Hippocampal formation (tissue), 2 donors: ENCODE results near the gene ASS1.

ENCODE experiments used
- DNase-seq, 2 donors: peaks; one replicate each; lab custom pipeline; 2025; lab: John Stamatoyannopoulos, UW

The ASS1 gene

DNA sequence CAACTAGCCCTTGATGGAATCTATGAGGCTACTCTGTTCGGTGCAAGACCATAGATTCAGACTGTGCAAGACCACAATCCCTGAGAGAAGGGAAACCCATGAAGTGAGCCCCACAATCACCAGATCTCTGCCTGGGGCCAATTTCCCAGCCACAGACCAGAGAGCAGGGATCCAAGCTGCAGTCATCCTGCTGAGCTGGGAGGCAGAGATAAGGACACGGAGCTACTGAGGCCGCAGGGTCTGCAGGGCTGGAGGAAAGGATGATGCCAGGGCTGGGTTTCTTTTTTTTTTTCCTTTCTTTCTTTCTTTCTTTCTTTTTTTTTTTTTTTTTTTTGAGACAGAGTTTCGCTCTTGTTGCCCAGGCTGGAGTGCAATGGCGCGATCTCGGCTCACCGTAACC is 86.9 kb downstream of the ASS1 start:
- no peak for DNase-seq

DNA sequence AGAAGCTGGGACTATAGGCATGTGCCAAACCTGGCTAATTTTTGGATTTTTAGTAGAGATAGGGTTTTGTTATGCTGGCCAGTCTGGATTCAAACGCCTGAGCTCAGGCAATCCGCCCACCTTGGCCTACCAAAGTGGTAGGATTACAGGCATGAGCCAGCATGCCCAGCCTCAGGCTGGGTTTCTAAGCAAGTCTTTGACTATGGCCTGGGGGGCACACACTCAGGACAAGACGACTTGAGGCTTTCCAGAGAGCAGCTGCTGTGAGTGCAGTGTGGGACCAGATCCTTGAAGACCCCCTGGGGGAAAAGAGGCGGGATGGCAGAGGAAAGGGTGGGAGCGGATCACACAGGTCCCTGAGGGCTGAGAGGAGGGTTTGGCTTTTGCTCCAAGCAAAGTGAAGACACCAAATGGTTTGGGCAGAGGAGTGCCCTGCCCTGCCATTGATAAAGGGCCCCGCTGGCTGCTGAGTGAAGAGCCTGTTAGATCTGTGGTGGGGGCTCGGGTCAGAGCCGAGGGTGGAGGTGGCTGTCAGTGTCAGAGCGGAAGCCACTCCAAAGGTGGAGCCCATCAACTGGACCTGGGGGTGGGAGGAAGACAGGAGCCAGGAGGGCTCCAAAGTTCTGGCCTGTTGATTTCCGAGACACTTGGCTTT is 87.8 kb downstream of the ASS1 start:
- no peak for DNase-seq

DNA sequence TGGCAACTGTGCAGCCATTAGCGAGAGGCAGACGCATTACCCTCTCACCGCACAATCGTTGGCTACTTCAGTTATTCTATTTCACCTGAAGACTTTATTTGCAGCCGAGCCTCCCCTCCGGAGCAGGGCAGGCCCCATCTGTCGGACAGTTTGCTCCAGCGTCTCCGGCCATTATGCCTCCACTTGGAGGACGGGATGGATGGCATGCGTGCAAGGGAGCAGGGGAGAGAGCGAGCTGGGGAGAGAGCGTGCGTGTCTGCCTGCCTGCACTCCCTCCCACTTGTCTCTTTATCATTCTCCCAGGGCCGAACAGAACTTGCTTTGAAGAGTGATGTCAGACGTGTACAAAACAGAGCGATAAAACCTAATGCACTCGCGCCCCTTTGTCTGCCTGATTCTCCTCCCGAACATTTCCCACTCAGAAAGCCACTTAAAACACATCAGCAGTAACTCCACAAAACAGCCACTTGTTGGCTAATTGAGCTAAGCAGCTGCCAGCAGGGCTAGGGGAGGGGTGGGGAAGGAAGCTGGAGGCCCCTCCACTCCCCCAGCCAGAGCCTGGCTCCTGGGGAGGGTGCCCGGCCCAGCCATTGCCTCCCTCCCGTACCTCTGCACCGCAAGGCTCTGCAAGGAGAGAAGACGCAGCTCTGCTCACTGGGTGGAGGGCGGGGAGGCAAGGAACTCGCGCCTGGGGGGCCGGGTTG is 91.2 kb downstream of the ASS1 start:
- DNase-seq = no peak

DNA sequence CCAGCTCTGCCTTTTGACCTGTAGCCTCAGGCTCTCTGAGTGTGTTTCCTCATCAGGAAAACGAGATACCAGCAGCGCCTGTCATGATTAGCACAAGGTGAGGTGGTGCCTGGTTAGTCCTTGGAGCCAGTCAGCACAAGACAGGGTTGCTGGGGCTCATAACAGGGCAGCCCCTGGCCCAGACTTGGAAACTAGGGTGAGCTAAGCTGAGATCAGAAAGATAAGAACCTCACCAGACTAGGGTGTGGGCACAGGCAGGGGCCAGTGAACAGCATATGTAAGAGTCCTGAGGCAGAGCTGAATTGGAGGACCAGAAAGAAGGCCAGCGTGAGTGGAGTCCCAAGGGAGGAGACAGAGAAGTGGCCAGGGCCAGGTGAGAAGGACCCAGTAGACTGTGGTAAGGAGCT is 91.9 kb downstream of the ASS1 start:
- no peak for DNase-seq

DNA sequence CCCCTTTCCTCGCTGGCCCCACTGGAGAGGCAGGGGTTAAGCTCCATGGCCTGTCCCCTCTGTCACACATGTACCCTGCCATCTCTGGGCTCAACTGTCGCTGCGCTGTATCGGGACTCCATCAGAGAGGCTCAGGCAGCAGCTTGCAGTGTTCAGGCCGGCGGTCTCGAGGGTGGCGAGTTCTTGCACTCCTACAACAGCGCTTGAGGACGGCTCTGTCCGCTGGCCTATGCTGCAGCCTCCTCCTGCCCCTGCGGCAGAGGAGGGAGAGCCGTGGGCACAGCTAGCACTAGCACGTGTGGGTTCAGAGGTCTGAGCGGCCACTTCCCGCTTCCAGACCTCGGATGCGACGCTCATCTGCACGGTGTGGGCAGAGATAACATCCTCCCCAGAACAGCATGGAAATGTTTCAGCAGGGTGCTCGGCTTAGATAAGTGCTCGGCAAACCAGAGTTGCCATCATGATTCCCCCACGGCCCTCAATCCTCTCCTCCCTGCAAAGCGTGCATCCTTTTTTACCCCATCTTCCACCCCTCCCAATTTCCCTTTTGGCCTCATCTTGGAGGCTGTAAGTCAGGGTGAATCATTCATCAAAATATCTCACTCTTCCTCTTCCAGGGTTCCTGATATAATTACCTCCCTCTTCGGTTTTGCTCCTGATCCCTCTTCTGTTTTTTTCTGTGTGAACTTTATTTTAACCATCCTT is 92.7 kb downstream of the ASS1 start:
- DNase-seq = no peak

DNA sequence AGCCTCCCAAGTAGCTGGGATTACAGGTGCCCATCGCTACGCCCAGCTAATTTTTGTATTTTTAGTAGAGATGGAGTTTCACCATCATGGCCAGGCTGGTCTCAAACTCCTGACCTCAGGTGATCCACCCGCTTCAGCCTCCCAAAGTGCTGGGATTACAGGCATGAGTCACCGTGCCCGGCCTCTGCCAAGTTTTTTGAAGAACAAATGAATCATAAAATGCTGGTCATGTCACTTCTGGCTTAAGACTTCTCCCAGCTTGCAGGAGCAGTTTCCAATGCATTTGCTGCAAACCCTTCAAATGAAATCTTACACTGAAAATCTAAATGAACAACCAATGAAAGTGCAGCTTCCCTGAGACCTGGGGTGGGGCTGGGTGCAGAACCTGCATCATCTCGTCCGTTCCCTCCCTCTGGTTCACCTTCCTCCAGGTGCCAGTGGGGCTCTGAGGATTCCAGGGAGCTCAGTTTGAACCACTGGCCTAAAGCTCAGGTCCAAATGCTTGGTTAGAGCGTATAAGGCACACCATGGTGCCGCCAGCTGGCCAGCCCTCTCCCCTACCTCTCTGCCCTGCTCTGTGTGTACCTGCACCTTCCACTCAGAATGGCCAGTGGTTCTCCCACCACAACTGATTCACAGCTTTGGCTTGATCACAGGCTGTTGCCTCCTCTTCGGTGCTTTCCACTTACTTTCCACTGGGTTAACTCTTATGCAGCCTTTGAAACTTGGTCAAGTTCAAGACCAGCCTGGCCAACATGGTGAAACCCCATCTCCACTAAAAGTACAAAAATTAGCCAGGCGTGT is 94.9 kb downstream of the ASS1 start:
- DNase-seq = no peak

DNA sequence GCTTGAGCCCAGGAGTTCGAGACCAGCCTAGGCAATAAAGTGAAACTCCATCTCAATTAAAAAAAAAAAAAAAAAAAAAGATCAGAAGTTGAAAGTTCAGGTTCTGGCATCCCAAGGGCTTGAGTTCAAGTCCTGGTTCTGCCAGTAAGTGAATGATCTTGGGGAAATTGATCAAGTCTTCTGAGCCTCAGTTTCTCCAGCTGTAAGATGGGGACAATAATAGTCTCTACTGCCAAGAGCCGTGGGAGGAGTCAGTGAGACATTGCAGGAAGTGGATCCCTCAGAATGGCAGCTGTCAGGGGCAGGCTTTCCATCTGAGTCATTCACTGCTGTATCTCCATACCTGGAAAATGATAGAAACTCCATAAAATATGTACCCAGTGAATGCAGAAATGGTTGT is 96.8 kb downstream of the ASS1 start:
- DNase-seq = no peak

DNA sequence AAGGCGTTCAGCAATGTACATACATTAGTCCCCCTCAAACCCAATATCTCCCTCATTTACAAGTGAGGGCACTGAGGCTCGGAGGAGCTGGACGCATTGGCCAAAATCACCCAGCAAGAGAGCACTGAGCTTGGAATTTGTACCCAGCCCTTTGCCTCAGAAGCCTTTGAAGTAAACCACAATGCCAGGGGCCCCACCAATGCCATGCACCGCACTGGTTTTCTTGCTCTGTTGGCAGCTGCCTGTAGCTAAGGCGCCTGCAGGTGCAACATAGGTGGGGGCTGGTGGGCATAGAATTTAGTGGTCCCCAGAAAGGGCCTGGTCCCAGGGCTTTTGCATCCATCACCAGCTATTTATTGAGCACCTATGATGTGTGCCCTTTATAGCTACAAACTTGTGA is 97.3 kb downstream of the ASS1 start:
- DNase-seq = no peak

DNA sequence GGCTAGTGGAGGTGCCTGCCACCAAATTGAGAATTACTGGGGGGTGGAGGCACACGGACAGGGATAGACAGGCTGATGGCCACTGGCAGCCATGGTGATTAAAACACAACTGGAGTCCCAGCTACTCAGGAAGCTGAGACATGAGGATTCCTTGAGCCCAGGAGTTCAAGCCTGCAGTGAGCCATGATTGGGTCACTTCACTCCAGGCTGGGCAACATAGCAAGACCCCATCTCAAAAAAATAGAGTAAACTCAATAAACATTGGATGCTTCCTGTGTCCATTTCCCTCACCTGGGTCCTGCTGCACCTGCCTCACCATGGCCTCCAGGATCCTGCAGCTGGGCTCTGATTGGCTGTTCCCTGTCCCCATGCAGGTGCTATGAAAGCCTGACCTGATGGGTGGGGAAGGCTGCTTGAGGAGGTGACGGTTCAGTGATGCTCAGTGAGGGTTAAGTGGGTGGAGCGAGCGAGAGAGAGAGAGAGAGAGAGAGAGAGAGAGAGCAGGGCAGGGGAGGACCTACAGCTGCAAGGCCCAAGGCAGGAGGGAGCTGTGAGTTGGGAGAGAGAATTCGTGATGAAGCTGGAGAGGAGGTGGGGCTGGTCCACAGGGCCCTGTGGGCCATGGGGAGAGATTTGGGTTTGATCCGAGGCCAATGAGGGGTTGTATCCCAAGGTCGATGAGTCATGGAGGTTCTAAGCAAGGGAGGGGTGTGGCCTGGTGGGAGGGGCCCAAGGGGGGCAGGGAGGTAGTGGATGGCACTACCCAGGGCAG is 97.9 kb downstream of the ASS1 start:
- no peak for DNase-seq

DNA sequence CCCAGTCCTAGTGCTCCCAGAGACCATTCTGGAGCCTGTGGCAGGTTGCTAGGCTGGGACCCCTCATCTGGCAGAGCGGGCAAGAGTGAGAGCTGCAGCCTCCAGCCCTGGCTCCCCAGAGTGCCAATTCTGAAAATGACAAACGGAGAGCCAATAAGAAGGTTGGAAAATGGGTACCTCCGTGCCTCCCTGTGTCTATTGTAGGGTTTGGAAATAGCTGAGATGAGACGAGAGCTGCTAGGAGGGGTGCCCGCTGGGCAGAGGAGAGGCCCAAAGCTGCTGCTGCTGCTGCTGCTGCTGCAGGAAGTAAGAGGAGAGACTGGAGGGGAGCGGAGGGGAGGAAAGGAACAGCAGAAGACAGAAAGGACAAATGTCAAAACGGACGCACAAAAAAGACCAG is 98.6 kb downstream of the ASS1 start:
- no peak for DNase-seq

DNA sequence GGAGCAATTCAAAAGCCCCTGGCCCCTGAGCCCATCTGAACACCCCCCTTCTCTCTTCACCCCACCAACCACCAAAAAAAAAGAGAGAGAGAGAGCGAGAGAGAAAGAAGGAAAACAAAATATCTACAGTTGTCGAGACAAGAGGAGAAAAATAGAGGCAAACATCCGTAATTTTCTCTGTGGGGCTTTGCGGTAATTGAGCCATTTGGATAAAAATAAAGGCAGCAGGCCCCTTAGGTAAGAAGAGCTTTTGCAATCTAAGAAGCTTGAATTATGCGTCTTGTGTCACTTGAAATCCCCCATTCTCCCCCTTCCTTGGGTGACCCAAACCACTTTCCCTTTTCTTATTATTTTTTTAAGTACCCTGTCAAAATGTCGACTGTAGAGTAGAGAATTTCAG is 99.1 kb downstream of the ASS1 start:
- no peak for DNase-seq

DNA sequence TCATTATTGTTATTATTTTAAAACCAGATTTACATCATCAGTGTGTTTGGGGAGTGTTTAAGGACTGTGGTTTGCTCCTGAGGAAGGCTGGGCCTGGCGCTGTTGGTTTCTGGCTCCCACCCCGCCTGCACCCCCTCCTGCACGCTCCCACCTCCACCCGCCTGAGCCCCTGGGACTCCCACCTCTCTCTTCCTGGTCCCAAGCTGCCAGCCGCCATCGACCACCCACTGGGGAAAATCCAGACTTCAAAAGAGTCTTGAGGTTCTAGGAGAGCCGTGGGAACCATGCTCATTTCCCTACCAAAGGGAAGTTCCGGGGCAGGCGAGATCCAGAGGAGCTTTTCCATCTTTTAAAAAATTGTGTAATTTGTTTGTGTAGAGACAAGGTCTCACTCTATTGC is 99.6 kb downstream of the ASS1 start:
- no peak for DNase-seq

DNA sequence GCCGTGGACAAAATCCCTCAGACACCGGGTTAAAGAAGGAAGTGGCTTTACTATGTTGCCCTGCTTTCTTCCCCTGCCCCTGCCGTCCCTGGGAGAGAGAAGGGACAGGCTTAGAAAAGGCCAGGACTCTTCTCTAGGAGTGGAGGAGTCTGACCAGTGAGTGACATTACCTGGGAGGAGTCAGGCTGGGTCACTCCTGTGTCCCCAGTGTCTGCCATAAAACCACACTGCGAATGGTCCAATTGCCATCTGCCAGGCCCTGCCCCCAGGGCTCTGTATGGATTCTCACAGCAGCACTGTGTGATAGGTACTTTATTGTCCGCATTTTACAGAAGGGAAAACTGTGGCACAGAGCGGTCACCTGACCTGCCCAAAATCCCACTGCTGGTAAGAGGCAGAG is 103.3 kb downstream of the ASS1 start:
- DNase-seq = no peak

DNA sequence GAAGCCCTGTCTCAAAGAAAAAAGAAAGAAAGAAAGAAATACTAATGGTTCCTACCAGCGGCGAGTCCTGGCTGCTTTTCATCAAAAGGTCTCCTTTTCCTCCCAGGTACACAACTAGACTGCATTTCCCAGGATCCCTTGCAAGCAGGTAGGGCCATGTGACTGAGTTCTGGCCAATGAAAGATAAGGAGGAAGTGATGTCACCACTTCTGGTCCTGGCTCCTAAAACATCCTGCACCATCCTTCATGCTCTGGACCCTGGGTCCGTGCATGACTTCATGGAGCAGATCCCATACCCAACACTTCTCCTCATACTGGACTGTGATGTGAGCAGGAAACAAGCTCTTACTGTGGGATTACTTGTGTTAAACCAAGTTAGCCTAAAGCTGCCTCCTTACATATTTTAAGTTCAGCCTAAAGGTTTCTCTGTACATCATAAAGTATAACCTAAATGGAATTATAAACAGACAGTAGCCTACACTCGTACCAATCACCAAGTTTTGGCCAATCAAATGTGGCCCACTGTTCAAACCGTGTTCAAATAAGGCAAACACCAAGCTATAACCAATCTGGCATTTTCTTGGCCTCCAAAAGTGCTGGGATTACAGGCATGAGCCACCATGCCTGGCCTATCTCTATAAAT is 104.5 kb downstream of the ASS1 start:
- no peak for DNase-seq
